GM18507 (cell line): ENCODE measurements around the gene MBNL3.

Experiments used
- DNase-seq: peaks from one replicate; pipeline ENCODE4 v3.0.0; 2011; ENCODE audit warnings: low read depth; ENCODE audit not compliant: insufficient read length; ENCODE audit errors: extremely low spot score
- FAIRE-seq: peaks from 2 replicates; lab custom pipeline; 2011; peaks lifted over from hg19 to GRCh38; lab: Jason Lieb, UNC

The MBNL3 gene

GRCh38 chrX:132426695-132427281, 62.0 kb downstream of the MBNL3 start:
- DNase-seq, result no peak

GRCh38 chrX:132425744-132426318, 63.0 kb downstream of the MBNL3 start:
- DNase-seq (no peak), FAIRE-seq (no peak)

More at GRCh38 chrX:132426695-132427281, 62.0 kb downstream of the MBNL3 start:
- FAIRE-seq, result no peak

GRCh38 chrX:132423323-132423722, 65.5 kb downstream of the MBNL3 start:
- FAIRE-seq, result no peak
- no peak for DNase-seq

- FAIRE-seq, result no peak
- no peak for DNase-seq
Measured at GRCh38 chrX:132415012-132415411, 73.8 kb downstream of the MBNL3 start.

GRCh38 chrX:132414404-132414803, 74.4 kb downstream of the MBNL3 start:
- FAIRE-seq (no peak), DNase-seq (no peak)

GRCh38 chrX:132413459-132413858, 75.4 kb downstream of the MBNL3 start:
- FAIRE-seq, result no peak

GRCh38 chrX:132412208-132412607, 76.6 kb downstream of the MBNL3 start:
- no peak for DNase-seq
- no peak for FAIRE-seq

More at GRCh38 chrX:132413459-132413858, 75.4 kb downstream of the MBNL3 start:
- DNase-seq, result no peak

- FAIRE-seq (no peak), DNase-seq (no peak)
Measured at GRCh38 chrX:132411310-132411977, 77.4 kb downstream of the MBNL3 start.

- peak; percentile 68 for FAIRE-seq
Measured at GRCh38 chrX:132409780-132410556, 78.9 kb downstream of the MBNL3 start.

GRCh38 chrX:132407691-132408090, 81.1 kb downstream of the MBNL3 start:
- FAIRE-seq (peak; percentile 31), DNase-seq (no peak)

More at GRCh38 chrX:132409780-132410556, 78.9 kb downstream of the MBNL3 start:
- DNase-seq, result no peak

- FAIRE-seq, result no peak
Measured at GRCh38 chrX:132406106-132406505, 82.7 kb downstream of the MBNL3 start.

GRCh38 chrX:132404266-132404665, 84.6 kb downstream of the MBNL3 start:
- FAIRE-seq (no peak), DNase-seq (no peak)

More at GRCh38 chrX:132406106-132406505, 82.7 kb downstream of the MBNL3 start:
- DNase-seq, result no peak

GRCh38 chrX:132401935-132402334, 86.9 kb downstream of the MBNL3 start:
- FAIRE-seq (no peak), DNase-seq (no peak)

GRCh38 chrX:132400706-132401105, 88.1 kb downstream of the MBNL3 start:
- FAIRE-seq, result no peak

GRCh38 chrX:132395645-132396044, 93.2 kb downstream of the MBNL3 start:
- no peak for DNase-seq
- FAIRE-seq, result no peak

More at GRCh38 chrX:132400706-132401105, 88.1 kb downstream of the MBNL3 start:
- DNase-seq, result no peak

- no peak for DNase-seq
- FAIRE-seq, result no peak
Measured at GRCh38 chrX:132395026-132395425, 93.8 kb downstream of the MBNL3 start.

GRCh38 chrX:132394591-132394990, 94.2 kb downstream of the MBNL3 start:
- no peak for FAIRE-seq

GRCh38 chrX:132393992-132394391, 94.8 kb downstream of the MBNL3 start:
- DNase-seq (no peak), FAIRE-seq (no peak)

More at GRCh38 chrX:132394591-132394990, 94.2 kb downstream of the MBNL3 start:
- no peak for DNase-seq

GRCh38 chrX:132393485-132393884, 95.4 kb downstream of the MBNL3 start:
- FAIRE-seq (no peak), DNase-seq (no peak)

- FAIRE-seq (no peak), DNase-seq (no peak)
Measured at GRCh38 chrX:132393085-132393484, 95.8 kb downstream of the MBNL3 start.
